A549 (cell line): ENCODE data around the gene SLC43A1. TPM values are rescaled to one million over a fixed set of nuclear protein-coding genes. Genes with fewer than 3 reads are reported as not detected.
A peak's percentile ranks its signal among the peaks of the same experiment; 100 is the strongest.

ENCODE experiments used
- ATAC-seq, 2 experiments: fragments of 200-7000 bp in 1 of 2; fragments of >200 bp in 1 of 2; cut with Nextera tagmentation in 1 of 2; cut with Tn5 transposase in 1 of 2; 3 replicates each; pipeline versions ENCODE4 v1.8.0 to v1.9.1; 2018 to 2020; ENCODE audit warnings: mild to moderate bottlenecking in 1 of 2, moderate library complexity in 1 of 2
- CTCF ChIA-PET: fragments of 300-600 bp; sonication (Branson Sonifier 250); formaldehyde crosslinking; extraction: SDS; loops from one replicate; lab custom pipeline; 2021; ENCODE audit warnings: antibody characterized with exemption, inconsistent platforms; lab: Yijun Ruan, JAX
- POLR2A ChIA-PET: fragments of 350-600 bp; formaldehyde crosslinking; extraction: SDS; loops from one replicate; lab custom pipeline; 2021; ENCODE audit warnings: antibody characterized with exemption, inconsistent platforms; lab: Yijun Ruan, JAX
- DNase-seq, 2 experiments: peaks; one replicate each; pipeline versions ENCODE4 v3.0.0 to v3.0.0-alpha.2; 2011 to 2016; ENCODE audit warnings: low read depth in 1 of 2, low spot score in 1 of 2
- FAIRE-seq: peaks from 2 replicates; lab custom pipeline; 2011; peaks lifted over from hg19 to GRCh38; lab: Jason Lieb, UNC
- H3K27ac ChIP-seq, 2 experiments: fragments of >200 bp; sonication (Bioruptor Twin); formaldehyde crosslinking; 3 replicates each; pipeline ENCODE4 v1.5.1; 2016 to 2017
- H3K4me1 ChIP-seq: fragments of >200 bp; sonication (Bioruptor Twin); formaldehyde crosslinking; 3 replicates; pipeline ENCODE4 v1.6.1; 2016
- H3K4me2 ChIP-seq: fragments of >200 bp; sonication (Bioruptor Twin); formaldehyde crosslinking; 3 replicates; pipeline ENCODE4 v1.6.1; 2016
- H3K4me3 ChIP-seq: fragments of >200 bp; sonication (Bioruptor Twin); formaldehyde crosslinking; 3 replicates; pipeline ENCODE4 v1.5.1; 2016
- H3K9me3 ChIP-seq: fragments of >200 bp; sonication (Bioruptor Twin); formaldehyde crosslinking; 3 replicates; pipeline ENCODE4 v1.6.1; 2016
- ATOH8 ChIP-seq: fragments of 250-450 bp; sonication (Bioruptor Pico); IDR thresholded peaks from 2 replicates; pipeline ENCODE4 v1.5.0; 2020; ENCODE audit warnings: low read depth, mild to moderate bottlenecking, moderate library complexity
- CBX2 ChIP-seq: fragments of 200-600 bp; sonication (generic); IDR thresholded peaks from 2 replicates; pipeline ENCODE4 v1.6.1; 2016; ENCODE audit warnings: low read depth, mild to moderate bottlenecking, borderline replicate concordance
- GATA3 ChIP-seq: IDR thresholded peaks from 2 replicates; pipeline ENCODE4 v1.6.1; 2012; ENCODE audit warnings: borderline replicate concordance
- HDAC2 ChIP-seq: fragments of 200-600 bp; sonication (generic); IDR thresholded peaks from 2 replicates; pipeline ENCODE4 v1.6.1; 2016
- HEYL ChIP-seq: fragments of 250-450 bp; sonication (Bioruptor Pico); IDR thresholded peaks from 2 replicates; pipeline ENCODE4 v1.8.0; 2021; ENCODE audit warnings: mild to moderate bottlenecking, moderate library complexity
- HMGXB4 ChIP-seq: fragments of 250-450 bp; sonication (Bioruptor Pico); IDR thresholded peaks from 2 replicates; pipeline ENCODE4 v1.5.0; 2021; ENCODE audit warnings: mild to moderate bottlenecking, moderate library complexity, borderline replicate concordance
- HOXB13 ChIP-seq: fragments of 250-450 bp; sonication (Bioruptor Pico); IDR thresholded peaks from 2 replicates; pipeline ENCODE4 v1.5.0; 2020; ENCODE audit warnings: low read depth, mild to moderate bottlenecking, moderate library complexity
- HOXB5 ChIP-seq: fragments of 250-450 bp; sonication (Bioruptor Pico); IDR thresholded peaks from 2 replicates; pipeline ENCODE4 v1.5.0; 2020; ENCODE audit warnings: mild to moderate bottlenecking, moderate library complexity
- POLR2A ChIP-seq: IDR thresholded peaks from 2 replicates; pipeline ENCODE4 v1.6.1; 2012; ENCODE audit warnings: mild to moderate bottlenecking, low read length
- RAD21 ChIP-seq, 2 experiments: fragments of >200 bp in 1 of 2; sonication (Bioruptor Twin) in 1 of 2; formaldehyde crosslinking in 1 of 2; IDR thresholded peaks in 1 of 2; conservative IDR thresholded peaks in 1 of 2; 2 replicates in 1 of 2; 3 replicates in 1 of 2; pipeline ENCODE4 v1.6.1; 2012 to 2018; ENCODE audit warnings: inconsistent platforms in 1 of 2
- TFCP2L1 ChIP-seq: fragments of 250-450 bp; sonication (Bioruptor Pico); IDR thresholded peaks from 2 replicates; pipeline ENCODE4 v1.5.0; 2021; ENCODE audit warnings: mild to moderate bottlenecking
- USF2 ChIP-seq: fragments of 450-650 bp; IDR thresholded peaks from 2 replicates; pipeline ENCODE4 v1.6.1; 2014; ENCODE audit warnings: antibody characterized with exemption
- ZFP36 ChIP-seq: fragments of 450-650 bp; IDR thresholded peaks from 2 replicates; pipeline ENCODE4 v1.6.1; 2014; ENCODE audit warnings: borderline replicate concordance; ENCODE audit not compliant: partially characterized antibody
- WGBS: methylation state at CpG from one replicate; pipeline ENCODE4 v1.1.6; 2017; ENCODE audit errors: missing lambda C conversion rate; 5-methylcytosine and 5-hydroxymethylcytosine counted together
- polyA plus RNA-seq, 4 experiments: library from polyadenylated mRNA; depleted of rRNA in 3 of 4; stranded (reverse); fragments of >200 nt; fragmentation: RNase III in 1 of 4; extraction: RNeasy Plus Mini Kit Qiagen cat#74134 plus additional on column Dnase treatment in 1 of 4; gene quantifications; 2 replicates in 3 of 4; 3 replicates in 1 of 4; pipeline ENCODE4 v1.2.3, GENCODE V29; 2011 to 2017

Gene SLC43A1
- polyA plus RNA-seq, 2 of the 4 experiments (the other 2 are of a cell fraction) = 1.0 to 4.6 TPM

GRCh38 chr11:57466680-57467079 is 48.8 kb downstream of the SLC43A1 start:
- POLR2A ChIA-PET = no interaction called here
- Histone ChIP-seq H3K27ac (no peak overlapping the region), H3K9me3 (no peaks in the 10 kb centered on the region), H3K4me1 (peaks cover 10% of the 10 kb centered on the region; the same call in 2 of the 3 replicates), H3K4me2 (no peak overlapping the region), H3K4me3 (no peak overlapping the region)
- 38% methylated on average over 4 of the region's 4 CpGs for whole genome bisulfite sequencing
- ATAC-seq (no peak), FAIRE-seq (no peak), DNase-seq (no peak)
- no peak for TF ChIP-seq GATA3
- no peak for TF ChIP-seq TFCP2L1 (CRISPR knock-in tag)
- TF ChIP-seq HOXB5 (CRISPR knock-in tag) = no peak
- TF ChIP-seq HEYL (CRISPR knock-in tag) = no peak
- CTCF ChIA-PET = interaction anchor here (1.3 to 11.7 kb wide), 4 partner anchors 9 to 60 kb away, joined by 3 to 220 read pairs (median 6); partner anchors contain the start of gene TIMM10

DNA sequence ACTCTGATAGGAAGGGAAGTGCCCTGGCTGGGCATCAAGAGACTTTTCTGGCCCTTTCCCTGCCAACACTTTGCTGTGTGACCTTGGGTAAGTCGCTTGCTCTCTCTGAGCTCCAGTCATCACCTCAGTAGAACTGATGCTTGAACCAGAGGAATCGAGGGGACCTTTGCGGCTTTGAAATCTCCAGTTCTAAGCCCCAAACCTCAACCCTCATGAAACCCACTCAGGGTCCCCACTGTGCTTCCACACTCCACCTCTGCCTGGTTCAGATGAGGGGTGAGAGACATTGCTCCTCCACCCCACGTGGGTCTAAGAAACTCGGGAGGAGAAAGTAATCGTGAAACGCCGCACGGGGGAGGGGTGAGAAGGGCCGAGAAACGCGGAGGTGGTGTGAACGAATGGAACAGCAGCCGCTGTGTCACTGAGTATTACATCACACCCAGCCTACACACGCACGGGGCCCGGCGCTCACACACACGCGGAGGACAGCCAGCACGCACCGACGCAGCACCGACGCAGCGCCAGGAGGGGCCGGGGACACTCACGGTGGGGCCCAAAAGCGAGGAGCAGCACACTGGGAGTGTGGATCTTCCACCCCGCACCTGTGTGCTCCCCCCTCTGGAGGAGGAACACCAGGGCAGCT is 50.8 kb downstream of the SLC43A1 start:
- no peak overlapping the region for H3K27ac ChIP-seq
- H3K4me2 ChIP-seq = 0 out of 3 replicates have a peak overlapping the region, but pooled peaks have one; percentile 90
- peaks cover 11% of the 10 kb centered on the region; the same call in 2 of the 3 replicates for H3K4me1 ChIP-seq
- POLR2A ChIA-PET = no interaction called here
- WGBS = 84% methylated on average over 30 of the region's 30 CpGs
- CTCF ChIA-PET = interaction anchor here (1.0 to 11.7 kb wide), 6 partner anchors 7 to 62 kb away, joined by 3 to 228 read pairs (median 6); partner anchors contain the start of gene TIMM10
- ATAC-seq (no peak), DNase-seq (no peak), FAIRE-seq (no peak)
- H3K4me3 ChIP-seq = no peak overlapping the region
- TF ChIP-seq HDAC2 (no peak), ZFP36 (peak; percentile 53)
- H3K9me3 ChIP-seq = no peaks in the 10 kb centered on the region

DNA sequence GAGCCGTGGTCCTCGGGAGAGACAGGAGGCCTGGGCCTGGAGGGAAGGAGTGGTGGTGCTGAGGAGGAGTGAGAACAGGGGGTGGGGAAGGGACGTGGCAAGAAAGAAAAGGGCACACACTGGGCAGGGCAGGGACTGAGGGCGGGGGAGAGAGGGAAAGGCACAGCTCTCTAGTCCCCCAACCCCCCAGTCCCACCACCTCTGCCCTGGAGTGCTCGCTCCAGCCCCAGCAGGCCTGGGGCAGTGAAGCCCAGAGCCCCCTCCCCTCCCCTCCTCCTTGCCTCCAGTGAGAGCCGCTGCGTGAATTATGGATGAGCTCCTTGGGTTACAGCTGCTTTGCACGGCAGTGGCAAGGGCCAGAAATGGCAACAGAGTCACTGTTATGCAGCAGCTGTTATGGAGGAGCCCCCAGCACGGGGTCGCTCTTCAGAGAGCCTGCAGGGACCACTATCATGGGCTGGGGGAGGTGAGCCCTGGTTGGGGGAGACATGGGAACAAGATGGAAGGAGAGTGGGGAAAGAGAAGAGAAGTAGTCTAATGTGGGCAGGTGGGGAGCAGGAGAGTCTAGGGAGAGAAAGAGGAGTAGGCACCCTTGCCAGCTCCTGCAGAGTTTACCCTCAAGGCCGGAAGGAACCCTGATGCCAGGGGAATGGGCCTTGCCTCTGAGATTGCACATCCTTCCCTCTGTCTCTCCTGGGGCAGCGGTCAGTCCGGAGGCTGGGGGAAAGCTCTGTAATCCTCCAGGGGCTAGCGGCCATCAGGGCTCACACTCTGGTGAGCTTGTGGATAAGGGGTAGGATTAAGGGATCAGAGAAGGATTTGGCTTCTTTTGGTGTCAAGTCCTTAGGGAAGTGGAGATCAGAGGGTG is 51.6 kb downstream of the SLC43A1 start:
- TF ChIP-seq HMGXB4 (CRISPR knock-in tag) = no peak
- TF ChIP-seq HOXB13 (CRISPR knock-in tag) = no peak
- TF ChIP-seq CBX2 = no peak
- no peak for TF ChIP-seq ATOH8 (CRISPR knock-in tag)
- no peak for TF ChIP-seq POLR2A
- no peak for TF ChIP-seq USF2
- no peak for TF ChIP-seq HOXB5 (CRISPR knock-in tag)
- TF ChIP-seq RAD21 (conservative IDR thresholded peaks at IDR 0.05 in 1 of 2, IDR thresholded peaks at IDR 0.05 in 1 of 2) = no peak
- ChIA-PET POLR2A (no interaction called here), CTCF (interaction anchor here (1.0 to 11.7 kb wide), 6 partner anchors 10 to 101 kb away, joined by 3 to 228 read pairs (median 4); partner anchors contain the start of gene TIMM10)
- peak overlapping the region in 1 of 2 experiments; percentile 46; a peak in 2 of 6 replicates for H3K27ac ChIP-seq
- ATAC-seq (no peak), FAIRE-seq (no peak), DNase-seq (no peak)
- peak overlapping the region; percentile 90 for H3K4me2 ChIP-seq
- H3K4me3 ChIP-seq = 0 out of 3 replicates have a peak overlapping the region, but pooled peaks have one; percentile 74
- 76% methylated on average over 13 of the region's 14 CpGs for WGBS
- H3K9me3 ChIP-seq = no peaks in the 10 kb centered on the region
- peaks cover 16% of the 10 kb centered on the region; the same call in 2 of the 3 replicates for H3K4me1 ChIP-seq
